CD4-positive, alpha-beta T cell (primary cell): ENCODE data around the gene RBMS1. TPM values are rescaled to one million over a fixed set of nuclear protein-coding genes. Genes with fewer than 3 reads are reported as not detected.
A peak's percentile ranks its signal among the peaks of the same experiment; 100 is the strongest.

Experiments used
- ATAC-seq: fragments of 200-7000 bp; cut with Tn5 transposase; one replicate; pipeline ENCODE4 v1.10.0; 2022; ENCODE audit warnings: mild to moderate bottlenecking; ENCODE audit not compliant: poor library complexity
- CTCF ChIA-PET: fragments of 350-600 bp; sonication (Branson Sonifier 250); formaldehyde crosslinking; loops from one replicate; lab custom pipeline; 2021; ENCODE audit warnings: antibody characterized with exemption, inconsistent platforms; lab: Charles Lee
- POLR2A ChIA-PET: fragments of 350-600 bp; sonication (Branson Sonifier 250); formaldehyde crosslinking; loops from one replicate; lab custom pipeline; 2021; ENCODE audit warnings: antibody characterized with exemption, inconsistent platforms; lab: Charles Lee
- DNase-seq, 14 experiments: peaks; one replicate each; pipeline ENCODE4 v3.0.0-alpha.2; 2013 to 2020; ENCODE audit warnings: mixed read lengths in 2 of 14
- H3K27ac ChIP-seq, 2 donors: one replicate each; pipeline versions ENCODE4 v1.5.1 to v1.7.0; 2013; ENCODE audit warnings: low read length in 2 of 2, low read depth in 1 of 2, mild to moderate bottlenecking in 1 of 2
- H3K27me3 ChIP-seq, 2 experiments: 1 replicate in 1 of 2; 2 replicates in 1 of 2; pipeline versions ENCODE4 v1.6.1 to v1.7.0; 2013; ENCODE audit warnings: low read length in 2 of 2, control low read depth in 1 of 2, mild to moderate bottlenecking in 1 of 2, moderate library complexity in 1 of 2; ENCODE audit not compliant: insufficient read depth in 2 of 2, control insufficient read depth in 1 of 2
- H3K36me3 ChIP-seq: one replicate; pipeline ENCODE4 v1.6.1; 2013; ENCODE audit warnings: low read length, control low read depth; ENCODE audit not compliant: insufficient read depth
- H3K4me1 ChIP-seq: one replicate; pipeline ENCODE4 v1.6.1; 2013; ENCODE audit warnings: low read length, control low read depth; ENCODE audit not compliant: insufficient read depth
- H3K4me3 ChIP-seq: one replicate; pipeline ENCODE4 v1.5.1; 2013; ENCODE audit warnings: mild to moderate bottlenecking, low read length, moderate library complexity
- H3K9me3 ChIP-seq, 2 experiments: 1 replicate in 1 of 2; 2 replicates in 1 of 2; pipeline versions ENCODE4 v1.6.1 to v1.7.0; 2013; ENCODE audit warnings: low read length in 2 of 2, mild to moderate bottlenecking in 2 of 2, control low read depth in 1 of 2, moderate library complexity in 1 of 2; ENCODE audit not compliant: control insufficient read depth in 1 of 2, insufficient read depth in 1 of 2
- H3K27ac Mint-ChIP-seq: one replicate; pipeline ENCODE4 v1.8.0; 2020; ENCODE audit warnings: mixed read lengths
- H3K27me3 Mint-ChIP-seq: one replicate; pipeline ENCODE4 v1.8.0; 2021; ENCODE audit warnings: mixed read lengths
- H3K36me3 Mint-ChIP-seq: one replicate; pipeline ENCODE4 v1.8.0; 2021; ENCODE audit warnings: low read depth, mixed read lengths
- H3K4me1 Mint-ChIP-seq: one replicate; pipeline ENCODE4 v1.8.0; 2021; ENCODE audit warnings: low read depth, mixed read lengths
- H3K4me3 Mint-ChIP-seq: one replicate; pipeline ENCODE4 v1.8.0; 2020; ENCODE audit warnings: mild to moderate bottlenecking, mixed read lengths
- H3K9me3 Mint-ChIP-seq: one replicate; pipeline ENCODE4 v1.8.0; 2020; ENCODE audit warnings: mixed read lengths
- intact Hi-C, 2 experiments: fragments of 100-400 bp; cut with DNase I in 1 of 2; cut with micrococcal nuclease in 1 of 2; formaldehyde crosslinking; loops; one replicate each; pipeline versions ENCODE4 v1.15.1 to v1.9.0; 2023 to 2025; cut with DNase I, micrococcal nuclease
- total RNA-seq, 174 experiments: library from RNA in 2 of 174; stranded (reverse) in 2 of 174; gene quantifications; one replicate each; pipeline ENCODE4 v1.2.3 and lab custom pipeline; 2021 to 2026
- TF ChIP-seq, protein P1 (sequence below): fragments of 200-600 bp; IDR thresholded peaks from one replicate; pipeline ENCODE4 v1.8.0; 2022; ENCODE audit warnings: antibody characterized with exemption, mild to moderate bottlenecking

RBMS1 gene
- total RNA-seq, 2 experiments from 2014 or later: 88.6 to 90.3 TPM

- Mint-ChIP-seq H3K27ac (peak overlapping the region; percentile 65), H3K4me3 (no peak overlapping the region), H3K36me3 (peaks cover 5% of the 10 kb centered on the region), H3K4me1 (peaks cover 95% of the 10 kb centered on the region), H3K27me3 (no peaks in the 10 kb centered on the region), H3K9me3 (no peaks in the 10 kb centered on the region)
- POLR2A ChIA-PET: interaction anchor here (0.7 kb wide), 1 partner anchor 49 kb away, joined by 3 read pairs; no protein-coding TSS in a partner anchor
- ATAC-seq (no peak), DNase-seq (no peak)
- Histone ChIP-seq H3K36me3 (peaks cover 5% of the 10 kb centered on the region), H3K4me1 (peaks cover 39% of the 10 kb centered on the region), H3K9me3 (no peaks in the 10 kb centered on the region), H3K27ac (no peak overlapping the region), H3K4me3 (no peak overlapping the region), H3K27me3 (no peaks in the 10 kb centered on the region)
- TF ChIP-seq, protein P1, sequence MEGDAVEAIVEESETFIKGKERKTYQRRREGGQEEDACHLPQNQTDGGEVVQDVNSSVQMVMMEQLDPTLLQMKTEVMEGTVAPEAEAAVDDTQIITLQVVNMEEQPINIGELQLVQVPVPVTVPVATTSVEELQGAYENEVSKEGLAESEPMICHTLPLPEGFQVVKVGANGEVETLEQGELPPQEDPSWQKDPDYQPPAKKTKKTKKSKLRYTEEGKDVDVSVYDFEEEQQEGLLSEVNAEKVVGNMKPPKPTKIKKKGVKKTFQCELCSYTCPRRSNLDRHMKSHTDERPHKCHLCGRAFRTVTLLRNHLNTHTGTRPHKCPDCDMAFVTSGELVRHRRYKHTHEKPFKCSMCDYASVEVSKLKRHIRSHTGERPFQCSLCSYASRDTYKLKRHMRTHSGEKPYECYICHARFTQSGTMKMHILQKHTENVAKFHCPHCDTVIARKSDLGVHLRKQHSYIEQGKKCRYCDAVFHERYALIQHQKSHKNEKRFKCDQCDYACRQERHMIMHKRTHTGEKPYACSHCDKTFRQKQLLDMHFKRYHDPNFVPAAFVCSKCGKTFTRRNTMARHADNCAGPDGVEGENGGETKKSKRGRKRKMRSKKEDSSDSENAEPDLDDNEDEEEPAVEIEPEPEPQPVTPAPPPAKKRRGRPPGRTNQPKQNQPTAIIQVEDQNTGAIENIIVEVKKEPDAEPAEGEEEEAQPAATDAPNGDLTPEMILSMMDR: no peak
- intact Hi-C loops: loop anchor here in 1 of 2 experiments (10.0 kb wide), 2 partner anchors 45 to 275 kb away; no protein-coding TSS in a partner anchor
- CTCF ChIA-PET: no interaction called here
Measured at GRCh38 chr2:160379399-160379798, 114.2 kb downstream of the RBMS1 start.

DNA sequence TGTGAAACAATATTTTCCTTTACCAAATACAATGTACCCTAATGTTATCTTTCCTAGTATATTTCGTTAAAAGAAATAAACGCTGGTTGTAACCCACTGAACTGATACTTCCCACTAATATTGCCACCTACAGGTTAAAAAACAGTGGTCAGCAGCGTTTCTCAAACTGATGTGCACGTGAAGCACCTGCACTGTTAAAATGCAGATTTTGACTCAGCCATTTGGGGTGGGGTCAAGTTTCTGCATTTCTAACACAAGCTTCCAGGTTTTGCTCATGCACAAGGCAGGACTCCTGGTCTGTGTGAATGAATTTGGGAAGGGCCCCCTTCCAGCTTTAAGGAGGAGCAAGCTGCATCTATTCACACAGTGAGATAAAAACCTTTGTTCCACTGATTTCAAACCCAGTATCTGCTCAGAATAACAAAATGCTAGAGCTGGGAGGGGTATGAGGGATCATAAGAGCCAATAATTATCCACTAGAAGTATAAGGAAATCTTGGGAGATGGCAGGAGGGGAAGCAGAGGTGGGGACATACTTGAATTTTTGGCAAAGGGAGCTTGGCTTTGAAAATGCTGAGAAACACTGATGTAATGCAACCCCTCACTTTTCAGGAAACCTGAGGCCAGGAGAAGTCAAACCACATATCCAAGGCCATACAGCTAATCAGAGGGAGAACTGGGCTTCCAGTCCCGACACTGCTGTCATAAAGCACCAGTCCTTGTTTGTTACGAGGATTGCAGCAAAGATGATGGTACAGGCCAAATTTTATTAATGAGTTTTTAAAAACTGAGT is 116.2 kb downstream of the RBMS1 start:
- H3K4me1 Mint-ChIP-seq: peaks cover 98% of the 10 kb centered on the region
- CTCF ChIA-PET: interaction anchor here (0.5 kb wide), 1 partner anchor 522 kb away, joined by 3 read pairs; no protein-coding TSS in a partner anchor
- H3K27me3 Mint-ChIP-seq: no peaks in the 10 kb centered on the region
- no peak overlapping the region for H3K4me3 Mint-ChIP-seq
- no peaks in the 10 kb centered on the region for H3K9me3 Mint-ChIP-seq
- no peak for ATAC-seq
- intact Hi-C loops: loop anchor here in 1 of 2 experiments (10.0 kb wide), 2 partner anchors 47 to 277 kb away; no protein-coding TSS in a partner anchor
- Histone ChIP-seq H3K27me3 (no peaks in the 10 kb centered on the region), H3K4me3 (no peak overlapping the region), H3K27ac (no peak overlapping the region), H3K9me3 (no peaks in the 10 kb centered on the region), H3K4me1 (peaks cover 52% of the 10 kb centered on the region), H3K36me3 (no peaks in the 10 kb centered on the region)
- peak overlapping the region; percentile 50 for H3K27ac Mint-ChIP-seq
- POLR2A ChIA-PET: interaction anchor here (0.7 kb wide), 1 partner anchor 8 kb away, joined by 3 read pairs; no protein-coding TSS in a partner anchor
- TF ChIP-seq, protein P1: no peak
- peaks cover 5% of the 10 kb centered on the region for H3K36me3 Mint-ChIP-seq
- DNase-seq: no peak

DNA sequence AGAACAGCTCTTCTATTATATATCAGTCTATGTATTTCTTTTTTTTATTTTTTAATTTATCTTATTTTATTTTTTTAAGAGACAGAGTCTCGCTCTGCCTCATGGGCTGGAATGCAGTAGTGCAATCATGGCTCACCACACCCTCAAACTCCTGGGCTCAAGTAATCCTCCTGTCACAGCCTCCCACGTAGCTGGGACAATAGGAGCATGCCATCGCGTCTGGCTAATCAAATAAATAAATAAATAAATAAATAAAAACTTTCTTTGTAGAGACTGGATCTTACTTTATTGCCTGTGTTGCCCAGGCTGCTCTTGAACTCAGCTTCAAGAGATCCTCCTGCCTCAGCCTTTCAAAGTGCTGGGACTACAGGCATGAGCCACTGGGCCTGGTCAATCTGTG is 117.0 kb downstream of the RBMS1 start:
- ATAC-seq (no peak), DNase-seq (no peak)
- H3K4me1 ChIP-seq: peaks cover 58% of the 10 kb centered on the region
- H3K36me3 ChIP-seq: no peaks in the 10 kb centered on the region
- no peaks in the 10 kb centered on the region for H3K27me3 Mint-ChIP-seq
- no peaks in the 10 kb centered on the region for H3K9me3 ChIP-seq
- H3K36me3 Mint-ChIP-seq: peaks cover 5% of the 10 kb centered on the region
- peaks cover 98% of the 10 kb centered on the region for H3K4me1 Mint-ChIP-seq
- no peaks in the 10 kb centered on the region for H3K9me3 Mint-ChIP-seq
- intact Hi-C loops: loop anchor here in 1 of 2 experiments (10.0 kb wide), 2 partner anchors 48 to 278 kb away; no protein-coding TSS in a partner anchor
- no peak overlapping the region for H3K27ac ChIP-seq
- TF ChIP-seq, protein P1: no peak
- no peak overlapping the region for H3K4me3 Mint-ChIP-seq
- H3K27me3 ChIP-seq: no peaks in the 10 kb centered on the region
- H3K4me3 ChIP-seq: no peak overlapping the region
- peak overlapping the region; percentile 50 for H3K27ac Mint-ChIP-seq
- ChIA-PET CTCF (interaction anchor here (1.0 to 1.1 kb wide), 2 partner anchors 30 to 36 kb away, joined by 3 to 7 read pairs; no protein-coding TSS in a partner anchor), POLR2A (interaction anchor here (0.5 to 1.7 kb wide), 5 partner anchors 12 to 115 kb away, joined by 3 to 11 read pairs (median 3); no protein-coding TSS in a partner anchor)
